MM.1S (cell line): Measurements from ENCODE around the gene MAPK7.

Source experiments
- EZH2 ChIP-seq: fragments of 300-600 bp; sonication (generic); optimal IDR thresholded peaks from 2 replicates; pipeline ENCODE3; 2017; ENCODE audit warnings: low read depth, mild to moderate bottlenecking, antibody characterized with exemption, low read length, mixed read lengths
- TF ChIP-seq, protein P1 (sequence below): fragments of 300-600 bp; sonication (generic); IDR thresholded peaks from 2 replicates; pipeline ENCODE4 v1.5.1; 2016; ENCODE audit warnings: antibody characterized with exemption, low read length, mixed read lengths

DNA sequence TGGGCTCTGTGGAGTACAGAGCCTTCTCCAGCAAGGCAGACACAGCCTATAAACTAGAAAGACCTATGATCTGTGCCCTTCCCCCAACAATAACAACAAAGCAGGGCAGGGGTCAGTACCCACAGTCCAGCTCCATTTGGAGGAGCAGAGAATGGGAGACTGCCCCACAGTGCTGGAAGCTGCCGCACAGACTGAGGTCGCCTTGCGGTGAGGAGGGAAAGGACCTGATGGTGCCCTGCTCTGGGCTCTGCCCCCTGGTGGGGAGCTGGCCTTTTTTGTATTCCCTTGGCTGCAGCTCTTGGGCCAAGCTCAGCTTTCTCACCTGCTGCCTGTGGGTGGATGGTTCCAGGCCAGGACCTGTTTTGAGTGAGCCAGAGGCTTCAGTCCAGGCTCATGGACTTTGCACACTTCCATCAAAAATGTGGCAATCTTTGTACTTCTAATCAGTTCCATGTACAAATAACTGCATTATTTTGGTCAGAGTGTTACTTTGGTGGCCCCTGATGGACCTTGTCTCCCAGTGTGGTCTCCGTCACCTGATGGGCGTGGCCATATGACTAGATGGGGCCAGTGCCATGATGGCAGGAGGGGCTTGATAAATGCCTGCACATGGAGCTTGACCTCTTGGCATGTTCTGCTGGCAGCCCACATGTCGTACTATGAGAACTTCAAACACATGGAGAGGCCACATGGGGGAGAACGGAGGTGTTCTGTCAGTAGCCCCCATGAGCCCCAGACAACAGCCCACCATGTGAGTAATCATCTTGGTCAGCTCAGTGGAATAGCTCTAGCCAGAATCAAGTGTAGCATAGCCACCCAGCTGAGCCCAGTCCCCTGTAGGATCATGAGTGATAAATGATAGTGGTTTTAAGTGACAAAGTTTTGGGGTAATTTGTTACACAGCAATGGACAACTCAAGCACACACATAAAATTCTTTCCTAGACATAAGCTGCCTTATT is 40.0 kb upstream of the MAPK7 start:
- TF ChIP-seq, protein P1, sequence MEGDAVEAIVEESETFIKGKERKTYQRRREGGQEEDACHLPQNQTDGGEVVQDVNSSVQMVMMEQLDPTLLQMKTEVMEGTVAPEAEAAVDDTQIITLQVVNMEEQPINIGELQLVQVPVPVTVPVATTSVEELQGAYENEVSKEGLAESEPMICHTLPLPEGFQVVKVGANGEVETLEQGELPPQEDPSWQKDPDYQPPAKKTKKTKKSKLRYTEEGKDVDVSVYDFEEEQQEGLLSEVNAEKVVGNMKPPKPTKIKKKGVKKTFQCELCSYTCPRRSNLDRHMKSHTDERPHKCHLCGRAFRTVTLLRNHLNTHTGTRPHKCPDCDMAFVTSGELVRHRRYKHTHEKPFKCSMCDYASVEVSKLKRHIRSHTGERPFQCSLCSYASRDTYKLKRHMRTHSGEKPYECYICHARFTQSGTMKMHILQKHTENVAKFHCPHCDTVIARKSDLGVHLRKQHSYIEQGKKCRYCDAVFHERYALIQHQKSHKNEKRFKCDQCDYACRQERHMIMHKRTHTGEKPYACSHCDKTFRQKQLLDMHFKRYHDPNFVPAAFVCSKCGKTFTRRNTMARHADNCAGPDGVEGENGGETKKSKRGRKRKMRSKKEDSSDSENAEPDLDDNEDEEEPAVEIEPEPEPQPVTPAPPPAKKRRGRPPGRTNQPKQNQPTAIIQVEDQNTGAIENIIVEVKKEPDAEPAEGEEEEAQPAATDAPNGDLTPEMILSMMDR, result peak; percentile 62
- no peak for TF ChIP-seq EZH2
